GM19099 (cell line): ENCODE results near the gene RGS17.

Experiments
- POLR2A ChIP-seq: IDR thresholded peaks from 3 replicates; pipeline ENCODE4 v1.6.1; 2011; ENCODE audit warnings: low read depth; ENCODE audit not compliant: insufficient read length; ENCODE audit errors: extremely low read depth

RGS17 gene

GRCh38 chr6:152986978-152987377 is 144.1 kb downstream of the RGS17 start:
- no peak for TF ChIP-seq POLR2A

DNA sequence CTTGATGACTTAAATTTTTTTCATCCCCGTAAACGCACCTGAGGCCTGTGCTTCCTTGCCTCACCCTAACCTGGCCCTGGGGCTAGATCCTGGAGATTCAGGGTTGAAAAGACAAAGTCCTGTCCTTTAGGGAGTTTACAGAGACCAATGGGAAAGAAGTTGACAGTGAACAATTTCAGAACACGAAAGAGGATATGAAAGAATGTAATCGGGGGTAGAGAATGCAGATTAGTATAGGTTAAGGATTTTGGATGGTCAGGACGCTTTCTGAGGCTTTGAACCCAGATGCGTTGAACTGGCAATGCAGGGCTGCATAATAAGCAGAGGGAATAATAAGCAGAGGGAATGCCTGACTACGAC is 146.6 kb downstream of the RGS17 start:
- peak; percentile 53 for TF ChIP-seq POLR2A

GRCh38 chr6:152983637-152984512 is 147.2 kb downstream of the RGS17 start:
- peak; percentile 67 for TF ChIP-seq POLR2A

- peak; percentile 87 for TF ChIP-seq POLR2A
Observed at GRCh38 chr6:152982904-152983636, 148.0 kb downstream of the RGS17 start, which contains the start of gene FBXO5. FBXO5 (minus strand) TSS chr6:152983041; CDS start chr6:152982959, 82 bp downstream.

GRCh38 chr6:152981989-152982903 is 148.8 kb downstream of the RGS17 start:
- TF ChIP-seq POLR2A: no peak

- TF ChIP-seq POLR2A: no peak
Observed at GRCh38 chr6:152981219-152981618, 149.9 kb downstream of the RGS17 start.

GRCh38 chr6:152980656-152981055 is 150.4 kb downstream of the RGS17 start:
- no peak for TF ChIP-seq POLR2A

GRCh38 chr6:152979116-152979515 is 152.0 kb downstream of the RGS17 start:
- no peak for TF ChIP-seq POLR2A

- TF ChIP-seq POLR2A: no peak
Observed at GRCh38 chr6:152978058-152978457, 153.0 kb downstream of the RGS17 start.

DNA sequence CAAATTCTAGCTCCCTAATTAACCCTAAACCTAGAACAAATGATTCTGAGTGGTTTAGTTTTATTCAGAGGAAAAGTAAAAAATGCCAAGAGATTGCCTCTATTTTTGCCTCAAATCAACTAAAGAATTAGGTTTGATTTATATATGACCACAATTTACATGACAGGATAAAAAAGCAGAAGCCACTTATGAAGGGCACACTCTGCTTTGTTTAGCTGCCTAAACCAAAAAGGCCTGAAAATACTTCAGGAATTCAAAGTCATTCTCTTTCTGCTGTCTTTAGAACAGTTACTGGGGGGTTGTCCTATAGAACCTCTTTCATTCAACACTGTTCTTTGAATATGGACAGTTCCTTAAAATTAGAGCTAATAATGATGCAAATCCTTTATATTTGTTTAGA is 153.5 kb downstream of the RGS17 start:
- TF ChIP-seq POLR2A: no peak

DNA sequence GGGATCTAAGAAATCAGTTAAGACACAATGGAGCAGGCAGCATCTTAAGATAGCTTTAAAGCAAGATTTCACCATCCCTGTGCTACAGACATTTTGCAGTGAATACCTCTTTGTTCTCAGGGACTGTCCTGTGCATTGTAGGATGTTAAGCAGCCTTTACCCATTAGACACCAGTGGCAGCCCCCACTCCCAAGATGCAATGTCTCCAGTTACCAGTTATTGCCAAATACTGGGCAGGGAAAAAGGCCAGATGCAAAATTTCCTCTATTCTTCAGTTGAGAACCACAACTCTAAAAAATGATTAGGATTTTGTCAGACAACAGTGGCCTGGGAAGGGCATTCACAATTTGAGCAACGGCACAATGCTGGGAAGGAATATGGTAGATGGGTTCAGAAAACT is 154.3 kb downstream of the RGS17 start:
- TF ChIP-seq POLR2A: no peak

DNA sequence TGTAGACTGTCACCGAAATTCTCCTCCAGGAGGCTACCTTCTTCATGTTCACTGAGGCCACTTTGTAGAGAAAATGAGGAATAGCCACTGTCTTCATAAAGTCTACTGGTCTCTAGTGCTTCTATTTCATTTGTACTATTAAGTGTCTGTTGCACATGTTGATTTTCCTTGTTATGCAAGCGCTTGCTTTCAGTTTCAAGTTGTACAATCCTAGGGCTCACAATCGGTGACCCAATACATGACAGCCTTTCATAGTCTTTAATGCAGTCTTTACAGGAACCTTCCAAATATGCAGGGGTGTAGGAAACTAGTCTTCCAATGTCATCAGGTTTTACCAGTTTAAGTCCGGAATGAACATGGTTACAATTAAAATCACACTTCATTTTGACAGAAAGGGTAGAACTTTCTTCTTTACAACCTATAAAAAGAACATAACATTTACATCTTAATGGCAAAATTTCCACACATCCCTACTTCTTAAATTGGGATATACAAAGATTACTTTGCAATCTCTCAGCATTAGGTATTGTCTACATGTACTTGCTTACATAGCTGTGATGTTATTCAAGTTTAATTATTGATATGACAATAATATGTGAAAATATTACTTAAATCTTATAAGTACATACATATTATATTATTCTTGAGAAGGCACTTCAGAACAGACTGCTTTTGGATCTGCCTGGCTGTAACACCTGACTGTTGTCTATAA is 155.7 kb downstream of the RGS17 start:
- no peak for TF ChIP-seq POLR2A

DNA sequence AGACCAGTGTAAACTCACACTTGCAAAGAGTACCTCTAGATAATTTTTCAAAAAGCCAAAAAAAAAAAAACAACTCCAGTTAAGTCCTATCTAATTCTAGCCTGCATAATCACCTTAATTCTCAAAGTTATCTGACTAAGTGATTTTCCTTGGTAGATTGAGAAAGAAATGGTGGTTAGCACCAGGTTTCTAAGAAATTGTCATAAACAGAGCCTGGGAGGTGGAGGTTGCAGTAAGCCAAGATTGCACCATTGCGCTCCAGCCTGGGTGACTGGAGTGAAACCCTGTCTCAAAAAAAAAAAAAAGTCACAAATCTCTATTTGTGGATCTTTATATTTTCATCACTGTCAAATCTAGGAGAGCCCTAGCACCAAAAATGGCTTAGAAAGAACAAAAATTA is 157.2 kb downstream of the RGS17 start:
- no peak for TF ChIP-seq POLR2A

DNA sequence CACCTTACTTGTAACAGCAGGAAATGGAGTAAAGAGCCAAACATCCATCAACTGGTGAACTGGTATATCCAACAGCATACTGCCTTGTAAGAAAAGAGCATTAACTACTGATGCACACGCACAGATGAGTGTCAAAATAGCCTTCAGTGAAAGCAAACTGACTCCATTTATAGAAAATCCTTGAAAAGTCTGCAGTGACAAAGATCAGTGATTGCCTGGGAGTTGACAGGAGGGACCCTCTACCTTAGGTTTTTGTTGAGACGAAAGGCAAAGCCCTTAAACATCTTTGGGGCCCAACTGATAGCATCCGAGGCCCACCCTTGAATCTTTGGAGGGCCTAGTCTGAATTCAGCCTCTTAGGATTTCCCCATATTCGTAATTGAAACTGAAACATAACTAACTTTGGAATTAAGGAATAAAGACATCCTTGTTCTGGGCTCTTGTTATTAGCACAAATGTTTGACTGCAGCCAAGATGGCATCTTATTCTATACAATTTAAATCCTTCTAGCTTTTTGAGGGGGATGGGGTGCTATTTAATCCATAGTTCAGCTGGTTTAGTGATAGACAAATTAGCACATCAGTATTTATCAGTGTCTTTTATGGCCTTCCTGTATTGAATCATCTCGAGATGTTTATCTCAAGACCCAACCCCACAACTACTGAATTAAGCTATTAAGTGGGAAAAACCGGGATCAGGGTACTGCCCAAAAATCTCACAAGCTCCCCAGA is 161.2 kb downstream of the RGS17 start:
- no peak for TF ChIP-seq POLR2A
